GM23338 (cell line): ENCODE data around the gene NFKBIB. TPM values are rescaled to one million over a fixed set of nuclear protein-coding genes. Genes with fewer than 3 reads are reported as not detected.

ENCODE experiments used
- ATAC-seq: fragments of 200-7000 bp; cut with Tn5 transposase; 3 replicates; pipeline ENCODE4 v1.9.1; 2020
- DNase-seq: peaks from one replicate; pipeline ENCODE4 v3.0.0-alpha.2; 2015; ENCODE audit warnings: low spot score
- H2AFZ ChIP-seq: fragments of 200-600 bp; sonication (generic); 2 replicates; pipeline ENCODE4 v1.8.0; 2016; ENCODE audit warnings: antibody characterized with exemption, mild to moderate bottlenecking, moderate library complexity
- H3F3A ChIP-seq: fragments of 200-600 bp; sonication (generic); replicated peaks from 2 replicates; pipeline ENCODE4 v1.8.0; 2017; ENCODE audit warnings: antibody characterized with exemption, mixed run types, low read depth
- H3K27ac ChIP-seq: fragments of 200-600 bp; sonication (generic); 2 replicates; pipeline ENCODE4 v1.6.1; 2016; ENCODE audit warnings: low read depth
- H3K27me3 ChIP-seq: fragments of 200-600 bp; sonication (generic); 2 replicates; pipeline ENCODE4 v1.8.0; 2016; ENCODE audit warnings: mild to moderate bottlenecking, mixed run types, moderate library complexity; ENCODE audit not compliant: insufficient read depth
- H3K36me3 ChIP-seq: fragments of 200-600 bp; sonication (generic); 2 replicates; pipeline ENCODE4 v1.8.0; 2016; ENCODE audit warnings: mild to moderate bottlenecking; ENCODE audit not compliant: insufficient read depth
- H3K4me1 ChIP-seq: fragments of 200-600 bp; sonication (generic); 2 replicates; pipeline ENCODE4 v1.8.0; 2016; ENCODE audit warnings: mild to moderate bottlenecking, moderate library complexity; ENCODE audit not compliant: insufficient read depth
- H3K4me2 ChIP-seq: fragments of 200-600 bp; sonication (generic); 2 replicates; pipeline ENCODE4 v1.7.1; 2017; ENCODE audit warnings: mixed run types
- H3K4me3 ChIP-seq: fragments of 200-600 bp; sonication (generic); 2 replicates; pipeline ENCODE4 v1.6.1; 2016; ENCODE audit warnings: mixed run types
- H3K79me2 ChIP-seq: fragments of 200-600 bp; sonication (generic); replicated peaks from 2 replicates; pipeline ENCODE4 v1.8.0; 2017; ENCODE audit warnings: mild to moderate bottlenecking; ENCODE audit not compliant: insufficient read depth
- H3K9me2 ChIP-seq: fragments of 200-600 bp; sonication (generic); 2 replicates; pipeline ENCODE4 v1.8.0; 2017; ENCODE audit not compliant: insufficient read depth
- H4K20me1 ChIP-seq: fragments of 200-600 bp; sonication (generic); replicated peaks from 2 replicates; pipeline ENCODE4 v1.8.0; 2017; ENCODE audit warnings: mild to moderate bottlenecking; ENCODE audit not compliant: insufficient read depth
- H3K27ac Mint-ChIP-seq: 2 replicates; pipeline ENCODE4 v1.8.0; 2020; ENCODE audit warnings: inconsistent platforms, mild to moderate bottlenecking, moderate library complexity, mixed read lengths
- H3K27me3 Mint-ChIP-seq: 3 replicates; pipeline ENCODE4 v1.8.0; 2022; ENCODE audit warnings: low read depth, mild to moderate bottlenecking, moderate library complexity, mixed read lengths, inconsistent platforms; ENCODE audit not compliant: insufficient read depth, poor library complexity
- H3K36me3 Mint-ChIP-seq: 3 replicates; pipeline ENCODE4 v1.8.0; 2021; ENCODE audit warnings: low read depth, mild to moderate bottlenecking, inconsistent platforms, moderate library complexity, mixed read lengths
- H3K4me1 Mint-ChIP-seq: 3 replicates; pipeline ENCODE4 v1.8.0; 2020; ENCODE audit warnings: mild to moderate bottlenecking, inconsistent platforms, mixed read lengths
- H3K4me3 Mint-ChIP-seq: 3 replicates; pipeline ENCODE4 v1.8.0; 2021; ENCODE audit warnings: moderate library complexity, mild to moderate bottlenecking, inconsistent platforms, mixed read lengths
- H3K9me3 Mint-ChIP-seq: 3 replicates; pipeline ENCODE4 v1.8.0; 2020; ENCODE audit warnings: moderate library complexity, mild to moderate bottlenecking, inconsistent platforms, mixed read lengths
- CREB1 ChIP-seq: fragments of 250-450 bp; sonication (Bioruptor Pico); IDR thresholded peaks from 2 replicates; pipeline ENCODE4 v1.5.0; 2020; ENCODE audit warnings: low read depth, mild to moderate bottlenecking, moderate library complexity
- EZH2 ChIP-seq: fragments of 200-600 bp; sonication (generic); IDR thresholded peaks from one replicate; pipeline ENCODE4 v1.8.0; 2017; ENCODE audit warnings: antibody characterized with exemption, mild to moderate bottlenecking, low read depth; ENCODE audit not compliant: unreplicated experiment
- NANOG ChIP-seq: IDR thresholded peaks from 2 replicates; pipeline ENCODE4 v1.6.1; 2016; ENCODE audit warnings: antibody characterized with exemption, borderline replicate concordance
- POLR2AphosphoS5 ChIP-seq: IDR thresholded peaks from 2 replicates; pipeline ENCODE4 v1.6.1; 2016; ENCODE audit warnings: antibody characterized with exemption, low read depth
- polyA plus RNA-seq: library from polyadenylated mRNA; unstranded; fragments of >200 nt; fragmentation: Nextera tagmentation; extraction: Ambion mirVana; gene quantifications from 2 replicates; pipeline ENCODE4 v1.2.1, GENCODE V29; 2016
- total RNA-seq: library from RNA; depleted of rRNA; stranded (reverse); fragments of >200 nt; shearing (Covaris generic); gene quantifications from 2 replicates; pipeline ENCODE4 v1.2.3, GENCODE V29; 2014
- TF ChIP-seq, protein P1 (sequence below): fragments of 250-450 bp; sonication (Bioruptor Pico); IDR thresholded peaks from 2 replicates; pipeline ENCODE4 v1.5.0; 2020; ENCODE audit warnings: mild to moderate bottlenecking, moderate library complexity
- TF ChIP-seq, protein P2 (sequence below): IDR thresholded peaks from 2 replicates; pipeline ENCODE4 v1.6.1; 2016; ENCODE audit warnings: antibody characterized with exemption

The NFKBIB gene
- total and polyA plus RNA-seq, 2 experiments from 2014 or later = 39.5 to 39.6 TPM

DNA sequence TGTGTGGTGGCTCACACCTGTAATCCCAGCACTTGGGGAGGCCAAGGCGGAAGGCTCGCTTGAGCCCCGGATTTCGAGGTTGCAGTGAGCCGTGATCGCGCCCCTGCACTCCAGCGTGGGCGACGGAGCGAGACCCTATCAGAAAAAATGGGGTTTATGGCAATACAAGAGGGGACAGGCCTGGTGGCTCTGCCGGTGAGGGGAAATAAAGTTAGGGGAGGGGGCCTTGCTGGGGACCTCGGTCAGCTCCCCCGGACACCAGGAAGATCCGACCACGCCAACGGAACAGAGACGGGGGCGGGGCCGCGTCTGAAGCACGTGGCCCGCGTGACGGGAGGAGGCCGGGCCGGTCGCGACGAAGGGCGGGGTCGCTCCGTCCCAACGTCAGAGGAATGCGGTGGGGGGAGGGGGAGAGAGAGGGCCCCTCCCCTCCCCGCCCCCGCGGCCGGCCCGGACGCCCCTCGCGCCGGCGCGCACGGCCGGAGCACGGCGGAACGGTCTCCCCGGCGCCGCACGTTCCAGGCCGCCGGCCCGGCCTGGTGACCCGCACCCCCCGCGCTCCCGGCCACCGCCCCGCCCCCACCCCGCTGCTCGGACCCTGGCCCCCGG is 48.0 kb upstream of the NFKBIB start (continued):
- TF ChIP-seq, protein P1, sequence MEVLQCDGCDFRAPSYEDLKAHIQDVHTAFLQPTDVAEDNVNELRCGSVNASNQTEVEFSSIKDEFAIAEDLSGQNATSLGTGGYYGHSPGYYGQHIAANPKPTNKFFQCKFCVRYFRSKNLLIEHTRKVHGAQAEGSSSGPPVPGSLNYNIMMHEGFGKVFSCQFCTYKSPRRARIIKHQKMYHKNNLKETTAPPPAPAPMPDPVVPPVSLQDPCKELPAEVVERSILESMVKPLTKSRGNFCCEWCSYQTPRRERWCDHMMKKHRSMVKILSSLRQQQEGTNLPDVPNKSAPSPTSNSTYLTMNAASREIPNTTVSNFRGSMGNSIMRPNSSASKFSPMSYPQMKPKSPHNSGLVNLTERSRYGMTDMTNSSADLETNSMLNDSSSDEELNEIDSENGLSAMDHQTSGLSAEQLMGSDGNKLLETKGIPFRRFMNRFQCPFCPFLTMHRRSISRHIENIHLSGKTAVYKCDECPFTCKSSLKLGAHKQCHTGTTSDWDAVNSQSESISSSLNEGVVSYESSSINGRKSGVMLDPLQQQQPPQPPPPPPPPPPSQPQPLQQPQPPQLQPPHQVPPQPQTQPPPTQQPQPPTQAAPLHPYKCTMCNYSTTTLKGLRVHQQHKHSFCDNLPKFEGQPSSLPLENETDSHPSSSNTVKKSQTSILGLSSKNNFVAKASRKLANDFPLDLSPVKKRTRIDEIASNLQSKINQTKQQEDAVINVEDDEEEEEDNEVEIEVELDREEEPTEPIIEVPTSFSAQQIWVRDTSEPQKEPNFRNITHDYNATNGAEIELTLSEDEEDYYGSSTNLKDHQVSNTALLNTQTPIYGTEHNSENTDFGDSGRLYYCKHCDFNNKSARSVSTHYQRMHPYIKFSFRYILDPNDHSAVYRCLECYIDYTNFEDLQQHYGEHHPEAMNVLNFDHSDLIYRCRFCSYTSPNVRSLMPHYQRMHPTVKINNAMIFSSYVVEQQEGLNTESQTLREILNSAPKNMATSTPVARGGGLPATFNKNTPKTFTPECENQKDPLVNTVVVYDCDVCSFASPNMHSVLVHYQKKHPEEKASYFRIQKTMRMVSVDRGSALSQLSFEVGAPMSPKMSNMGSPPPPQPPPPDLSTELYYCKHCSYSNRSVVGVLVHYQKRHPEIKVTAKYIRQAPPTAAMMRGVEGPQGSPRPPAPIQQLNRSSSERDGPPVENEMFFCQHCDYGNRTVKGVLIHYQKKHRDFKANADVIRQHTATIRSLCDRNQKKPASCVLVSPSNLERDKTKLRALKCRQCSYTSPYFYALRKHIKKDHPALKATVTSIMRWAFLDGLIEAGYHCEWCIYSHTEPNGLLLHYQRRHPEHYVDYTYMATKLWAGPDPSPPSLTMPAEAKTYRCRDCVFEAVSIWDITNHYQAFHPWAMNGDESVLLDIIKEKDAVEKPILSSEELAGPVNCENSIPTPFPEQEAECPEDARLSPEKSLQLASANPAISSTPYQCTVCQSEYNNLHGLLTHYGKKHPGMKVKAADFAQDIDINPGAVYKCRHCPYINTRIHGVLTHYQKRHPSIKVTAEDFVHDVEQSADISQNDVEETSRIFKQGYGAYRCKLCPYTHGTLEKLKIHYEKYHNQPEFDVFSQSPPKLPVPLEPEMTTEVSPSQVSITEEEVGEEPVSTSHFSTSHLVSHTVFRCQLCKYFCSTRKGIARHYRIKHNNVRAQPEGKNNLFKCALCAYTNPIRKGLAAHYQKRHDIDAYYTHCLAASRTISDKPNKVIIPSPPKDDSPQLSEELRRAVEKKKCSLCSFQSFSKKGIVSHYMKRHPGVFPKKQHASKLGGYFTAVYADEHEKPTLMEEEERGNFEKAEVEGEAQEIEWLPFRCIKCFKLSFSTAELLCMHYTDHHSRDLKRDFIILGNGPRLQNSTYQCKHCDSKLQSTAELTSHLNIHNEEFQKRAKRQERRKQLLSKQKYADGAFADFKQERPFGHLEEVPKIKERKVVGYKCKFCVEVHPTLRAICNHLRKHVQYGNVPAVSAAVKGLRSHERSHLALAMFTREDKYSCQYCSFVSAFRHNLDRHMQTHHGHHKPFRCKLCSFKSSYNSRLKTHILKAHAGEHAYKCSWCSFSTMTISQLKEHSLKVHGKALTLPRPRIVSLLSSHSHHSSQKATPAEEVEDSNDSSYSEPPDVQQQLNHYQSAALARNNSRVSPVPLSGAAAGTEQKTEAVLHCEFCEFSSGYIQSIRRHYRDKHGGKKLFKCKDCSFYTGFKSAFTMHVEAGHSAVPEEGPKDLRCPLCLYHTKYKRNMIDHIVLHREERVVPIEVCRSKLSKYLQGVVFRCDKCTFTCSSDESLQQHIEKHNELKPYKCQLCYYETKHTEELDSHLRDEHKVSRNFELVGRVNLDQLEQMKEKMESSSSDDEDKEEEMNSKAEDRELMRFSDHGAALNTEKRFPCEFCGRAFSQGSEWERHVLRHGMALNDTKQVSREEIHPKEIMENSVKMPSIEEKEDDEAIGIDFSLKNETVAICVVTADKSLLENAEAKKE (CRISPR knock-in tag) = no peak
- TF ChIP-seq, protein P2, sequence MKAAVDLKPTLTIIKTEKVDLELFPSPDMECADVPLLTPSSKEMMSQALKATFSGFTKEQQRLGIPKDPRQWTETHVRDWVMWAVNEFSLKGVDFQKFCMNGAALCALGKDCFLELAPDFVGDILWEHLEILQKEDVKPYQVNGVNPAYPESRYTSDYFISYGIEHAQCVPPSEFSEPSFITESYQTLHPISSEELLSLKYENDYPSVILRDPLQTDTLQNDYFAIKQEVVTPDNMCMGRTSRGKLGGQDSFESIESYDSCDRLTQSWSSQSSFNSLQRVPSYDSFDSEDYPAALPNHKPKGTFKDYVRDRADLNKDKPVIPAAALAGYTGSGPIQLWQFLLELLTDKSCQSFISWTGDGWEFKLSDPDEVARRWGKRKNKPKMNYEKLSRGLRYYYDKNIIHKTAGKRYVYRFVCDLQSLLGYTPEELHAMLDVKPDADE = no peak
- TF ChIP-seq POLR2AphosphoS5 (peak; percentile 57), EZH2 (no peak), CREB1 (CRISPR knock-in tag) (peak; percentile 94)

DNA sequence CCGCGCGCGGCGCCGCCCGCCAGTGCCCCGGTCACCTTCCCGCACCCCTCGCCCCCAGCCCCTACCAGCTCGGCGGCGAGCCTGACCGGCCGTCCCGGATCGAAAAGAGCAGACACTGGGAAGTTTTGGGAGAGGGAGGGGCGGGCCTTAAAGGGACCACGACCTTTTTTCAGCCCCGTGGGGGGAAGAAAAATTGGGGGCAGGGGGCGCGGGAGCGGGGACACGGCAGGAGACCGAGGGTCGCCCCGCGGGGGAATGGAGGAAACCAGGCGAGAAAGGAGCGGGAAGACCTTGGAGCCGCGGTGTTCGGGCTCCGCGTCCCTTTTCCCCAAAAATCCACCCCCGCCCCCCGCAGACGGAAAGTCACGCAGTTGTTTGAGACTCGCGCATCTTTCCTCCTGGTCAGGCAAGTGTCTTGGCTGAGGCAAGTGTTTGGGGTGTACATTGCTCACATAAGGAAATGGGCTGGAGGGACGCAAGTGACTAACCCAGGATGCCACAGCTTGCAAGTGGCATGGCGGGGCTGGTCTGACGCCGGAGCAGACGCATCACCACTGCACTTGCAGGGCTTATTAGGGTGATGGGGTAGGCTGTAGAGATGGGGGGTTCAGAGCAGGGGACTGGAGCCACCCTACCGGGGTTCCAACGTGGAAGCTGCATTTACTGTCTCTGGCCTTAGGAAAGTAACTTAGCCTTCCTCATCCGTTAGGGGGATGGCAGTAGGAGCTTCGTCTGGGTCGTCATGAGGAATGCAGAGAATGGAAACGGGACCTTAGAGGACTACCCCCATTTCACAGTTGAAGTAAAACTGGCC is 47.3 kb upstream of the NFKBIB start:
- Histone ChIP-seq H3K27me3 (no peaks in the 10 kb centered on the region), H3K4me2 (peak overlapping the region; percentile 96), H4K20me1 (peaks cover 12% of the 10 kb centered on the region), H3K79me2 (peaks cover 18% of the 10 kb centered on the region), H3K27ac (peak overlapping the region; percentile 93), H3K4me3 (peak overlapping the region; percentile 54), H2AFZ (peak overlapping the region; percentile 92), H3K36me3 (peaks cover 6% of the 10 kb centered on the region), H3F3A (peaks cover 23% of the 10 kb centered on the region), H3K4me1 (peaks cover 11% of the 10 kb centered on the region; the same call in 1 of the 2 replicates), H3K9me2 (no peaks in the 10 kb centered on the region)
- Mint-ChIP-seq H3K36me3 (peaks cover 29% of the 10 kb centered on the region), H3K27ac (peak overlapping the region; percentile 80), H3K4me1 (peaks cover 21% of the 10 kb centered on the region), H3K27me3 (peaks cover 33% of the 10 kb centered on the region), H3K4me3 (peak overlapping the region; percentile 89), H3K9me3 (peaks cover 23% of the 10 kb centered on the region)
- ATAC-seq (no peak), DNase-seq (peak; percentile 78)
- TF ChIP-seq NANOG = no peak
- TF ChIP-seq, protein P1 (CRISPR knock-in tag) = no peak
